GM19238 (cell line): Measurements from ENCODE around the gene TMEM91.
"Not testable (repeated sequence)": the region's sequence is repeated elsewhere in the genome, so short reads cannot be mapped to it uniquely, and the experiment has no call there.

ENCODE experiments used
- DNase-seq: peaks from one replicate; pipeline ENCODE4 v3.0.0; 2011; ENCODE audit warnings: low spot score; ENCODE audit not compliant: insufficient read length

TMEM91 gene

DNA sequence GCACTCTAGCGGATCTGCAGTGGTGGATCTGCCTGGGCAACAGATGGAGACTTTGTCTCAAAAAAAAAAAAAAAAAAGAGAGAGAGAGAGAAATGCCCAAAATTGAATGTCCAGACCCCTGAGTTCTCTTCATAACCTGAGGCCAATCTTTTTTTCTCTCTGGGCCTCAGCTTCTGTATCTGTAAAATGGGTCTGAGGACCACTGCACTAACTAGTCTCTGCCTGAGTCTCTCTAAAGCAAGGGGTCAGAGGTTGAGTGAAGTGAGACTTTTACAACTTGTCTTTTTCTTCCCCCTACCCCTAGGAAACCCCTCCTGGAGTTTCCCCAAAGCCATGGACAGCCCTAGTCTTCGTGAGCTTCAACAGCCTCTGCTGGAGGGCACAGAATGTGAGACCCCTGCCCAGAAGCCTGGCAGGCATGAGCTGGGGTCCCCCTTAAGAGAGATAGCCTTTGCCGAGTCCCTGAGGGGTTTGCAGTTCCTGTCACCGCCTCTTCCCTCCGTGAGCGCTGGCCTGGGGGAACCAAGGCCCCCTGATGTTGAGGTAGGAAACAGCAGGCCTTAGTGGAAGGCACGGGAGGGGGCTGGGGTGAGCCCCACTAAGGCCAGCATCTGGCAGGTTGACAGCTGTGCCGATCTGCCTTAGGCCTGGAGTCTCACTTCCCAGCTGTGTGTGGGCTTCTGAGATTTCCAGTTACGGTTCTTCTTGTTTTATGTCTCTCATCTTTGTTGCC lies 1.8 kb downstream of the TMEM91 start:
- peak; percentile 77 for DNase-seq

DNA sequence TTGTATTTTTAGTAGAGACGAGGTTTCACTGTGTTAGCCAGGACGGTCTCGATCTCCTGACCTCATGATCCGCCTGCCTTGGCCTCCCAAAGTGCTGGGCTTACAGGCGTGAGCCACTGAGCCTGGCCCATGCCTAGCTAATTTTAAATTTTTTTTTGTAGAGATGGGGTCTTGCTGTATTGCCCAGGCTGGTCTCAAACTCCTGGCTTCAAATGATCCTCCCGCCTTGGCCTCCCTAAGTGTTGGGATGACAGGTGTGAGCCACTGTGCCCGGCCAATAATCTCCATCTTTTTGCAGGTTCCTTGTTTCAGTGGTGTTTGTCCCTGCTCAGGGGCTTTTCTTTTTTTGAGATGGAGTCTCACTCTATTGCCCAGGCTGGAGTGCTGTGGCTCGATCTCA lies 5.2 kb downstream of the TMEM91 start:
- not testable (repeated sequence) for DNase-seq

DNA sequence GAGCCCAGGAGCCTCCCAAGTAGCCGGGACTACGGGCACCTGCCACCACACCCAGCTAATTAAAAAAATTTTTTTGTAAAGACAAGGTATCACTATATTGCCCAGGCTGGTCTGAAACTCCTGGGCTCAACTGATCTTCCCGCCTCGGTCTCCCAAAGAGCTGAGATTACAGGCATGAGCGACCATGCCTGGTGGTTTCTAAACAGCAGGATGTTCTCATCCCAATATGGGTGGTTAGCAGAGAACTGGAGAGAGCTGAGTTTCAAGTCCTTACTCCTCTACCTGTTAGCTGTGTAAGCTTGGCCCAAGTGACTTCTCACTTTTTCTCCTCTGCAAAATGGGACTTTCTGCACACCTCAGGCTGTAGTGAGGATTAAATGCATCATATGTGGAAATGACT lies 8.0 kb downstream of the TMEM91 start:
- no peak for DNase-seq

DNA sequence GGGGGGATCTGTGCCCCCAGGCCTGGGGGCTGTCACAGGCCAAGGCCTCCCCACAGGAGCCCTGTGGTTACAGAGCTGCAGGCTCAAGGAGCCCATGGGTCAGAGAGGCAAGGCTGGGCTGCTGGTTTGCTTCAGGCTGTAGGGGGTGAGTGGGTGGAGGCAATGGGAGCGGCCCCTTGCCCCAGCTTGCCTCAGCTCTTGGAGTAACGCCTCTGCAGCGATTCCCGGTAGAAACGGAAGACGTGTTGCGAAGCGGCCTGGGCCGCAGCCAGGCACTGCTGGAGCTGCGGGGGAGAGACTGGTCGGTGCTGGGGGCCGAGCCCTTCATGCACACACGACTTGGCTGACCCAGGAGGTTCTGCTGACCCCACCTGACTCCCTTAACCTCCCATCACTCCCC lies 10.1 kb downstream of the TMEM91 start:
- DNase-seq = no peak

GRCh38 chr19:41391618-41392017 lies 15.3 kb downstream of the TMEM91 start:
- no peak for DNase-seq

DNA sequence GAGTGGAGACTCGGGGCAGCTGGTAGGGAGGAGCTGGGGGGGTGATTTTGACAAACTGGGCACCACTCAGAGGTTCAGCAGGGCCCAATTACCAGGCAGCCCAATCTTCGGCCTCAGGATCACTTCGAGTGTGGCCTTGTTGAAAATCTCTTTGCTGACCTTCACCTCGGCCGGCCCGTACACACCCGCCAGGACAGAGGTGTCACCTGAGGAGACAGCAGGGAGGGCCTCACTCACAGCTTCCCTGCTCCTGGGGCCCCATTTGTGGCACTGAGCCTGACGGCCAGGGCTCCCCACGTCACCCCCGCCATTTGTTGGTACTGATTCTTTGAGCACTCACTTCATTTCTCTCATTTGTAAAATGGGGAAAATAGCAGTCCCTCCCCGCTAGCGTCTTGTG lies 16.4 kb downstream of the TMEM91 start:
- DNase-seq = no peak

- DNase-seq = no peak
Observed at GRCh38 chr19:41395355-41395754, 19.0 kb downstream of the TMEM91 start.

DNA sequence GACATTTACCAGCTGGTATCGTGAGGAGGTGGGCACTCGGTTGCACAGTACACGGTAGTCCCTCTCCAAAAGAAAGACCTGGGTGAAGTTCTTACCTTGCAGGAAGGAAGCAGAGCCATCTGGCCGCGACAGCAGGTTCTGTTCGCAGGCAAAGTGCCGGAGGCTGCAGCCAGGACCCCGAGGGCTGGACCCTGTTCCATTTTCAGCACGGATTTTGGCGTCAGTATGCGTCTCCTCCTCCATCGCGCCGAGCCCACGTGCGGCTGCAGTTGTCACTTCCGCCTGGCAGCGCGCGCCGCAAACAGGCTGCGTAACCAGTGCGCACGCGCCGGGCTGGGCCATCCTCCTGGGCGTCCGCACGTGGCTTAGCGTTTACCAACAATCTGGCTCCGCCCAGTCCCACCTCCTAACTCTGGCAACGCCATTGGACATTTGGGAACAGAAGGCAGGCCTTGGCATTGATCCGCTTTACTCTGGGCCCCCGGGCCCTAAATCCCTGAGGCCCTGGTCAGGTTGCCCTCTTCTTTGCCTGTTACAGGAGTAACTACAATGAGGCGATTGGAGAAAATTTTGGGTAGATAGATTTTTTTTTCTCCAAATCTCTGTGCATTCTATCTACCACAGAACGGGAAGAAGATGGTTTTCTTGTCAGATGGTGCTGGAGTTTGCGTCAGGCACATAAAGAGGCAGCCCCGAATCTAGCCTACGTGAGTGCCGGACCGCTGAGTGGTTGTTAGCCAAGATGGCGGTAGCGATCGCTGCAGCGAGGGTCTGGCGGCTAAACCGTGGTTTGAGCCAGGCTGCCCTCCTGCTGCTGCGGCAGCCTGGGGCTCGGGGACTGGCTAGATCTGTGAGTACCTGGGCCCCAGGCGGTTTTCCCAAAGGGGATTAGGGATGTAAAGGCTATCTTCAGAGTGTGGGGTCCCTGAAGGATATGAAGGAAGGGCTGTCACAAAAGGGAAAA lies 21.0 kb downstream of the TMEM91 start, which contains the start of the genes BCKDHA and EXOSC5:
Gene BCKDHA, plus strand, starts transcription at position 733 of the 964 bp plus-strand sequence. Its CDS starts 10 bp downstream, at position 743.
Gene EXOSC5, minus strand, starts transcription at position 274 of the 964 bp plus-strand sequence. Its CDS starts 31 bp downstream, at position 243.
- peak; percentile 96 for DNase-seq

- DNase-seq = no peak
Observed at GRCh38 chr19:41398050-41398418, 21.7 kb downstream of the TMEM91 start.

DNA sequence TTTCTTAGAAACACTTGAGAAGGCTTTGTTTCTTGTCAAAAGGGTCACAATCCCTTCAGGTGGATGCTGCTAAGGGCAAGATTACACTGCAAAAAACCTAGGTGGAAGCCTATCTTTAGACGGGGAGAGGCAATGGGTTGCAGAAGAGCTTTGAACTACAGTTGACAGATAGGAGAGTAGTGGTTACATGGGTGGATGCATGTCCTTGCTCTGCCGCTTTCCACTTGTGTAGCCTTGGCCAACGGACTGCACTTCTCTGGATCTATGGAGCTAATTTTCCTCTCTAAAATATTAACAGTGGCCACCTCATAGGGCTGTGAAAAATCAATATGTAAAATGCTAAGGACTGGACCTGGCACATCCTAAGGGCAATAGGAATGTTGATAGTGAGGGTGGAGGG lies 22.3 kb downstream of the TMEM91 start:
- no peak for DNase-seq

GRCh38 chr19:41399091-41399490 lies 22.8 kb downstream of the TMEM91 start:
- no peak for DNase-seq

DNA sequence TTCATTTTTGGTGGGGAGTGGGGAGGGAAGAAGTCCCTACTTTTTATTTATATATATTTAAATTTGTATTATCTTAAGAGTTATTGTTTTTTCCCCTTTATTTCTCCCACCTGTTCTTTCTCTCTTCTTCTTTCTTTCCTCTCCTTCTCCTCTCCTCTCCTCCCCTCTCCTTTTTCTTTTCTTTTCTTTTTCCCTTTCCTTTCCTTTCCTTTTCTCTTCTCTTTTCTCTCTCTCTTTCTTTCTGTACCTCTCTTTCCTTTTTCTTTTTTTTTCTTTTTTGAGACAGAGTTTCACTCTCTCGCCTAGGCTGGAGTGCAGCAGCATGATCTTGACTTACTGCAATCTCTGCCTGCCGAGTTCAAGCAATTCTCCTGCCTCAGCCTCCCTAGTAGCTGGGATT lies 23.2 kb downstream of the TMEM91 start:
- DNase-seq = no peak

DNA sequence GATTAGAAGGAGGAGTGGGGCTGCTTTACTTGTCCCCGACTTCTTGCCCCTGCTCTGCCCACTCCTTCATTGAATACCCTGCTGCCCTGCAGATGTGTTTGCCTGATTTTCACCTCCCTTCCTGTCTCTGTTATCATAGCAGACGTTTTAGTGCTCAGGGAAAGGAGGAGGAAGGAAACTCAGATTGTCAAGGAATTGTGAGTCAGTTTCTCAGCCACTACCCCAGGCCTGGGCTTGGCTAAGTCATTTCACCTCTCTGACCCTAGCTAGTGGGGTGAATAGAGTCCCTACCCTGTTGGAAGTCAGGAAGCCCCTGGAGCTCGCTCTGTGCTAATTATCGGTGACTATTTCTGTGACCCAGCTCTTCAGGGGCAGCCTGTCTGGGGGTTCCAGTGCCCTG lies 25.1 kb downstream of the TMEM91 start:
- no peak for DNase-seq

GRCh38 chr19:41402010-41402409 lies 25.7 kb downstream of the TMEM91 start:
- no peak for DNase-seq

DNA sequence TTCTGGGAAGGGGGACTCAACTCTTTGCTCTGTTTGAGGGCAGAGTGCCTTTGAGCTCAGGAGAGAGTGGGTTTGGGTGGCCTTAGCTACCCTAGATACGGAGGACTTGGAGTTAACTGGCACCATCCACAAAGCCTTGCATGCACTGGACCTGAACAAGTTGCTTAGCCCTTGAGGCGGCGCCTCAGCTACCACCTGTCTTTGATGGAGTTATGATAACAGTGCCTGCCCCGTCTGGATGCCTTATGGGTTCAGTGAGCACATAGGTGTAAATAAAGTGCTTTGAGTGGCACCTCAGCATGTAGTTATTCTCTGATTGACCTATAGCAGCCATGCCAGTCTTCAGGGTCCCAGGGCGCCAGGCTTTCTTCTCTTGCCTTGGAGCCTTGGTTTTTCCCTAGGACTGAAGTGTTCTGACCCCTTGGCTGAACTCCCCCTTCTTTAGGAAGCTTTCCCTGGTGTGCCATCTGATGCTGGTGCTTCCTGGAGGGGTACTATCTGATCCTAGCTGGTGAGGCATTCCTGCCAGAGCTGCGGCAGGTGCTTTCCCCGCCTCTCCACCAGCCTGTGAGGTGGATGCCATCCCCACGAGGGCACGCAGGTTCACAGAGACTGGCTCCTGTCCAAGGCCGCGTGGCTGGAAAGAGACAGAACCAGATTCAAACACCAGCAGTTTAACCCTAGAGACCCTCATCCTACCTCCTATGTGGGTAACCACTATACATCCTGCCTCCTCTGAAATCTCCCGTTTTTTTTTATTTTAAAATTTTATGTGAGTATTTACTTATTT lies 27.0 kb downstream of the TMEM91 start:
- DNase-seq = no peak

- no peak for DNase-seq
Observed at GRCh38 chr19:41405776-41406175, 29.4 kb downstream of the TMEM91 start.

- DNase-seq = no peak
Observed at GRCh38 chr19:41407271-41407670, 30.9 kb downstream of the TMEM91 start.

- no peak for DNase-seq
Observed at GRCh38 chr19:41408256-41408655, 31.9 kb downstream of the TMEM91 start.

GRCh38 chr19:41408846-41409245 lies 32.5 kb downstream of the TMEM91 start:
- not testable (repeated sequence) for DNase-seq

- DNase-seq = no peak
Observed at GRCh38 chr19:41409288-41409687, 33.0 kb downstream of the TMEM91 start.

- no peak for DNase-seq
Observed at GRCh38 chr19:41410336-41411054, 34.2 kb downstream of the TMEM91 start.
